K562 (cell line): ENCODE measurements around the gene WDR83. TPM values are rescaled to one million over a fixed set of nuclear protein-coding genes. Genes with fewer than 3 reads are reported as not detected.

ENCODE experiments used
- CREBBP ChIP-seq: IDR thresholded peaks from one replicate; pipeline ENCODE4 v1.6.1; 2012; ENCODE audit warnings: low read depth, mild to moderate bottlenecking, control low read depth, inconsistent platforms, low read length
- GABPB1 ChIP-seq: sonication (generic); formaldehyde crosslinking; IDR thresholded peaks from 2 replicates; pipeline ENCODE4 v1.8.0; 2022; ENCODE audit warnings: mild to moderate bottlenecking, missing genetic modification reagents
- HBP1 ChIP-seq: fragments of 450-650 bp; formaldehyde crosslinking; IDR thresholded peaks from 2 replicates; pipeline ENCODE4 v1.4.0; 2022; ENCODE audit warnings: missing genetic modification characterization
- KDM4B ChIP-seq, 2 experiments: fragments of 450-650 bp in 1 of 2; sonication (generic) in 1 of 2; IDR thresholded peaks; 2 replicates each; pipeline ENCODE4 v1.6.1; 2016 to 2017; ENCODE audit warnings: borderline replicate concordance in 2 of 2, antibody characterized with exemption in 1 of 2, low read depth in 1 of 2, mild to moderate bottlenecking in 1 of 2
- PRMT5 ChIP-seq: sonication (generic); formaldehyde crosslinking; IDR thresholded peaks from 2 replicates; pipeline ENCODE4 v1.5.0; 2020; ENCODE audit warnings: missing genetic modification reagents
- RBFOX2 ChIP-seq: fragments of 200-400 bp; formaldehyde crosslinking; IDR thresholded peaks from 2 replicates; pipeline ENCODE4 v1.6.1; 2017; ENCODE audit warnings: low read depth, mild to moderate bottlenecking, low read length, moderate library complexity
- RBM14 ChIP-seq: fragments of 200-400 bp; formaldehyde crosslinking; IDR thresholded peaks from 2 replicates; pipeline ENCODE4 v1.6.1; 2018; ENCODE audit warnings: low read depth, mild to moderate bottlenecking, low read length, moderate library complexity, borderline replicate concordance; ENCODE audit not compliant: insufficient read depth
- SIN3A ChIP-seq, 2 experiments: fragments of 150-350 bp in 1 of 2; IDR thresholded peaks; 2 replicates each; pipeline ENCODE4 v1.6.1; 2011 to 2016; ENCODE audit warnings: borderline replicate concordance in 2 of 2, low read depth in 2 of 2, low read length in 2 of 2, mild to moderate bottlenecking in 2 of 2, moderate library complexity in 2 of 2; ENCODE audit not compliant: control insufficient read depth in 1 of 2
- SMAD2 ChIP-seq: fragments of 150-350 bp; IDR thresholded peaks from 2 replicates; pipeline ENCODE4 v1.6.1; 2014; ENCODE audit warnings: low read depth, mild to moderate bottlenecking, low read length
- THRAP3 ChIP-seq: fragments of 450-650 bp; IDR thresholded peaks from 2 replicates; pipeline ENCODE4 v1.6.1; 2016; ENCODE audit warnings: mild to moderate bottlenecking, inconsistent platforms, borderline replicate concordance
- ZNF239 ChIP-seq: fragments of 250-450 bp; sonication (Bioruptor Pico); IDR thresholded peaks from 2 replicates; pipeline ENCODE4 v1.4.0; 2020; ENCODE audit warnings: mild to moderate bottlenecking
- ZNF277 ChIP-seq: fragments of 250-450 bp; sonication (Bioruptor Pico); IDR thresholded peaks from 2 replicates; pipeline ENCODE4 v1.8.0; 2022; ENCODE audit warnings: inconsistent platforms, mild to moderate bottlenecking, moderate library complexity, borderline replicate concordance
- ZNF431 ChIP-seq: sonication (generic); formaldehyde crosslinking; IDR thresholded peaks from 2 replicates; pipeline ENCODE4 v1.8.0; 2022; ENCODE audit warnings: mild to moderate bottlenecking, missing genetic modification reagents
- ZNF445 ChIP-seq: fragments of 250-450 bp; sonication (Bioruptor Pico); IDR thresholded peaks from 2 replicates; pipeline ENCODE4 v1.4.0; 2020; ENCODE audit warnings: low read depth, mild to moderate bottlenecking, moderate library complexity
- ZNF717 ChIP-seq: fragments of 250-450 bp; sonication (Bioruptor Pico); IDR thresholded peaks from 2 replicates; pipeline ENCODE4 v1.5.0; 2021
- ZSCAN29 ChIP-seq: fragments of 450-650 bp; IDR thresholded peaks from 2 replicates; pipeline ENCODE4 v1.6.1; 2017
- polyA plus RNA-seq, 8 experiments: library from polyadenylated mRNA; depleted of rRNA in 4 of 8; stranded (reverse) in 5 of 8; unstranded in 3 of 8; fragments of >200 nt; fragmentation: Nextera tagmentation in 2 of 8; fragmentation: Illumina TruSeq in 1 of 8; extraction: Ambion mirVana in 2 of 8; extraction: Trizol in 1 of 8; gene quantifications; 2 replicates each; pipeline versions ENCODE4 v1.2.1 to v1.2.3, GENCODE V29; 2011 to 2014; ENCODE audit warnings: inconsistent platforms in 1 of 8, missing spikeins in 1 of 8
- total RNA-seq, 7 experiments: library from RNA; depleted of rRNA in 6 of 7; stranded (reverse); fragments of >200 nt in 6 of 7; fragmentation: Illumina TruSeq in 2 of 7; extraction: Trizol in 2 of 7; gene quantifications; 2 replicates each; pipeline versions ENCODE4 v1.2.1 to v1.2.3, GENCODE V29; 2011 to 2021; ENCODE audit warnings: low replicate concordance in 1 of 7
- TF ChIP-seq, protein P1 (sequence below): IDR thresholded peaks from 2 replicates; pipeline ENCODE4 v1.6.1; 2011; ENCODE audit not compliant: insufficient read length; ENCODE audit errors: extremely low read depth
- TF ChIP-seq, protein P2 (sequence below): sonication (generic); formaldehyde crosslinking; IDR thresholded peaks from 2 replicates; pipeline ENCODE4 v1.4.0; 2020; ENCODE audit warnings: mild to moderate bottlenecking, missing genetic modification reagents
- TF ChIP-seq, protein P3 (sequence below): fragments of 250-450 bp; sonication (Bioruptor Pico); IDR thresholded peaks from 2 replicates; pipeline ENCODE4 v1.4.0; 2020; ENCODE audit warnings: borderline replicate concordance

WDR83 gene
- total and polyA plus RNA-seq, 9 of the 15 experiments (the other 6 are each of a cell fraction or from before 2014, with no cell fraction given), result 0.52 to 21.3 (median 4.2) TPM

DNA sequence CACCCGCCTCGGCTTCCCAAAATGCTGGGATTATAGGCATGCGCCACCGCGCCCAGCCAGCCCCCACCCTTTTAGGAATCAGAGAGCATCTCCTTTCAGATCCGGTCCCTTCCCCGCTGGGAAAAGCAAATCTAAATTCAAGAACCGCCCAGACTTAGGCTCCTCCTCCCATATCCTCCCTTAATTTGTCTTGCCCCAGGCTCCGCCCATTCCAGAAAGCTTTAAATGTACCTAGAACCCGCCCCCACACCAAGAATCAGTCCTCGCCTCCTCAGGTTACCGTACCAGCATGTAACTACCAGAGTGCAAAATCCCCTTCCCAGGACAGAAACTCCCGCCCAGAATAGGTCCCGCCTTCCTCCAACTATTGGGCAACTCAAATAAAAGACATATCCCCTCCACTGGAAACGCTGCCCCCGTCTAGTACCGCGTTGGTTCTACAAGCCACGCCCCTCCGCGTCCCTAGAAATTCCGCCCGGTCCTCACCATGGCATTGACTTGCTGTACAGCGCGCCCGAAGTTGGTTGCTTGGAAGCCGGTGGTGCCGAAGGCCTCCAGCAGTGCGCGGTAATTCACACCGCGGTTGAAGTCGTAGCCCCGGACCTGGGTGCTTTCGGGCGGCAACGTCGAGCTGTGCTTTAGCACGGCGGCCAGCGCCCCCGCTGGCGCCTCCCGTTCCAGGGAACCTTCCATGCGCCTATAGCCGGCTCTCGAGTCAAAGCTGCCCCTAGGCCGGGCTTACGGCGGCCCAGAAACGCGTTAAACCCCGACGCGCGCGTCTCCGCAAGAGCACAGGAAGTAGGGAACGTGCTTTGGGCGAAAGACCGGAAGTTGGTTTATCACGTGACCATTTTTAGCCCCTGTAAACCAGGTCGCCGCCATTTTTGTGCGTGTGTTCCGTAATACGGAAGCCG, 14.7 kb downstream of the WDR83 start, which contains the start of gene DHPS (continued):
- peak; percentile 18; the same call in 1 of the 2 replicates for TF ChIP-seq HBP1 (CRISPR knock-in tag)
- peak; percentile 96 for TF ChIP-seq RBFOX2
- TF ChIP-seq RBM14, result 0 out of 2 replicates have a peak, but pooled peaks have one; percentile 43
- TF ChIP-seq, protein P1, sequence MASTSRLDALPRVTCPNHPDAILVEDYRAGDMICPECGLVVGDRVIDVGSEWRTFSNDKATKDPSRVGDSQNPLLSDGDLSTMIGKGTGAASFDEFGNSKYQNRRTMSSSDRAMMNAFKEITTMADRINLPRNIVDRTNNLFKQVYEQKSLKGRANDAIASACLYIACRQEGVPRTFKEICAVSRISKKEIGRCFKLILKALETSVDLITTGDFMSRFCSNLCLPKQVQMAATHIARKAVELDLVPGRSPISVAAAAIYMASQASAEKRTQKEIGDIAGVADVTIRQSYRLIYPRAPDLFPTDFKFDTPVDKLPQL, result no peak
- peak; percentile 93 for TF ChIP-seq GABPB1 (CRISPR knock-in tag)
- TF ChIP-seq, protein P2, sequence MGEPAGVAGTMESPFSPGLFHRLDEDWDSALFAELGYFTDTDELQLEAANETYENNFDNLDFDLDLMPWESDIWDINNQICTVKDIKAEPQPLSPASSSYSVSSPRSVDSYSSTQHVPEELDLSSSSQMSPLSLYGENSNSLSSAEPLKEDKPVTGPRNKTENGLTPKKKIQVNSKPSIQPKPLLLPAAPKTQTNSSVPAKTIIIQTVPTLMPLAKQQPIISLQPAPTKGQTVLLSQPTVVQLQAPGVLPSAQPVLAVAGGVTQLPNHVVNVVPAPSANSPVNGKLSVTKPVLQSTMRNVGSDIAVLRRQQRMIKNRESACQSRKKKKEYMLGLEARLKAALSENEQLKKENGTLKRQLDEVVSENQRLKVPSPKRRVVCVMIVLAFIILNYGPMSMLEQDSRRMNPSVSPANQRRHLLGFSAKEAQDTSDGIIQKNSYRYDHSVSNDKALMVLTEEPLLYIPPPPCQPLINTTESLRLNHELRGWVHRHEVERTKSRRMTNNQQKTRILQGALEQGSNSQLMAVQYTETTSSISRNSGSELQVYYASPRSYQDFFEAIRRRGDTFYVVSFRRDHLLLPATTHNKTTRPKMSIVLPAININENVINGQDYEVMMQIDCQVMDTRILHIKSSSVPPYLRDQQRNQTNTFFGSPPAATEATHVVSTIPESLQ (CRISPR knock-in tag), result peak; percentile 95; the same call in 1 of the 2 replicates
- no peak for TF ChIP-seq THRAP3
- no peak for TF ChIP-seq SMAD2
- TF ChIP-seq ZNF717 (CRISPR knock-in tag), result no peak
- no peak for TF ChIP-seq ZNF239
- TF ChIP-seq ZNF277 (CRISPR knock-in tag), result no peak
- 0 out of 2 replicates have a peak, but pooled peaks have one; percentile 0 for TF ChIP-seq ZNF445 (CRISPR knock-in tag)
- TF ChIP-seq ZSCAN29, result no peak
- no peak for TF ChIP-seq CREBBP
- TF ChIP-seq PRMT5, result 0 out of 2 replicates have a peak, but pooled peaks have one; percentile 12
- peak; percentile 43 to 75; a peak in 2 of 4 replicates for TF ChIP-seq SIN3A (IDR thresholded peaks at IDR 0.05; ENCODE audit: borderline replicate concordance in 2 of 2, control insufficient read depth in 1 of 2, low read depth in 2 of 2, low read length in 2 of 2)
- TF ChIP-seq ZNF431 (CRISPR knock-in tag), result peak; percentile 82; the same call in 1 of the 2 replicates
- TF ChIP-seq, protein P3, sequence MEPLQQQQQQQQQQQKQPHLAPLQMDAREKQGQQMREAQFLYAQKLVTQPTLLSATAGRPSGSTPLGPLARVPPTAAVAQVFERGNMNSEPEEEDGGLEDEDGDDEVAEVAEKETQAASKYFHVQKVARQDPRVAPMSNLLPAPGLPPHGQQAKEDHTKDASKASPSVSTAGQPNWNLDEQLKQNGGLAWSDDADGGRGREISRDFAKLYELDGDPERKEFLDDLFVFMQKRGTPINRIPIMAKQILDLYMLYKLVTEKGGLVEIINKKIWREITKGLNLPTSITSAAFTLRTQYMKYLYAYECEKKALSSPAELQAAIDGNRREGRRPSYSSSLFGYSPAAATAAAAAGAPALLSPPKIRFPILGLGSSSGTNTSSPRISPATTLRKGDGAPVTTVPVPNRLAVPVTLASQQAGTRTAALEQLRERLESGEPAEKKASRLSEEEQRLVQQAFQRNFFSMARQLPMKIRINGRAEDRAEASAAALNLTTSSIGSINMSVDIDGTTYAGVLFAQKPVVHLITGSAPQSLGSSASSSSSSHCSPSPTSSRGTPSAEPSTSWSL, result 0 out of 2 replicates have a peak, but pooled peaks have one; percentile 53
- 0 out of 4 replicates have a peak, but pooled peaks of 1 of the 2 experiments have one; percentile 59 for TF ChIP-seq KDM4B (IDR thresholded peaks at IDR 0.05; ENCODE audit: borderline replicate concordance in 2 of 2, low read depth in 1 of 2)
